T-helper 22 cell (primary cell): ENCODE measurements around the gene PEX11G.

Experiments
- DNase-seq: peaks from one replicate; pipeline ENCODE4 v3.0.0-alpha.2; 2020; ENCODE audit warnings: low read depth

The PEX11G gene

DNA sequence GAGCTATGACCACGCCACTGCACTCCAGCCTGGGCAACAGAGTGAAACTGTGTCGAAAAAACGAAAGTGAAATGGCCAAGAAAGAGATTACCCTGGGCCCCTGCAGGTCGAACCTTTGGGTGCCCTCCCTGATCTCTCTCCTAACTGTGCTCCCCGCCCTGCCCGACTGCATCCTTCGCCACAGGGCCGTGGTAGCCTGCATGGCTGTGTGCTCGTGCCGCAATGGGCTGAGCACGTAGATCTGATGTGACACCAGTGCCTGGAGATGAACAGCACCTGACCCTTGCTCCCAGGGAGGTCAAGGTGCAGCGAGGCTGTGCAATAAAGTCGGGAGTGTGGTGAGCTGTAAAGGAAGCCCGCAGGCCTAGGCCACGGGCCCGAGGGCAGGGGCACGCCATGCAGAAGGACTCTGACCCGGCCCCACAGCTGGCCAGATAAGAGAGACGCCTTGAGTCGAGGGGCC lies 60.2 kb downstream of the PEX11G start:
- no peak for DNase-seq

DNA sequence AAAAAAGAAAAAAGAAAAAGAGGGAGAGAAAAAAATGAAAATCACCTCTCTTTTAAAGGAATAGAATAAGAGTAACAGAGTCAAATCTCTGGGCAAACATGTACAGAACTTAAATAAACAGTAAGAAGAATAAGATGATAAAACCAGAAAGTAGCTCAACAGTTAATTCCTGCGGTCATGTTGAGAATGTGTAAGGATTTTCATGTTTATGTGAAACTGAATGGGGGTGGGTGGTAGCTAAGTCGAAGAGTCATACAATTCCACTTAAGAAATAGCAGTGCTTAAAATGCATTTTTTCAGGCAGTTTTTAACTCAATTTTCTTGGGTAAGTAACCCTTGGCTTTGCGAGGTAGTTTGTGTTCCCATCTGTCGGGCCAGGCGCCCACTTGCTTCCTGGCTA lies 60.9 kb downstream of the PEX11G start:
- DNase-seq, result no peak

- DNase-seq, result no peak
Measured at GRCh38 chr19:7426986-7427385, 61.8 kb downstream of the PEX11G start.
